Measurements from ENCODE around the gene U2SURP. TPM values are rescaled to one million over a fixed set of nuclear protein-coding genes. Genes with fewer than 3 reads are reported as not detected.
A peak's percentile ranks its signal among the peaks of the same experiment; 100 is the strongest.

Gene U2SURP
- total RNA-seq, 1 donor from 2014 or later = 232 TPM

DNA sequence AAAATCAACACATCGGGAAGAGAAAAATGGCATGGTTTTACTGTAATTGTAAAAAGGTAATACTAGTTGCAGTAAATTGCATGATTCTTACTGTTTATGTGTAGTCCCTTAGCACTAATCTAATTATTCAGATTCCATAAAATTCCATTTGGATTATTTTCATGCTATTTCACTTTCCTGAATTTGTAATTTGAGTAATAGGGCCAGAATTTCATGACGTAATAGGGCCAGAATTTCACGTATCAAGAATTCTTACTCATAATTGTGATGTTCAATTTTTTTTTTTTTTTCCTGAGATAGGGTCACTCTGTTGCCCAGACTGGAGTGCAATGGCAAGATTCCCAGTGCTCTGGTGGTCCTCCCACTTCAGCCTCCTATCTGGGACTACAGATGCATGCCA lies 2.9 kb upstream of the U2SURP start:
- peaks cover 7% of the 10 kb centered on the region for H4K20me1 ChIP-seq (ENCODE audit: low read depth)
- Mint-ChIP-seq H3K4me1 (peaks cover 24% of the 10 kb centered on the region), H3K27ac (no peak overlapping the region), H3K4me3 (no peak overlapping the region), H3K27me3 (ENCODE audit: insufficient read depth, low read depth) (no peaks in the 10 kb centered on the region), H3K9me3 (no peaks in the 10 kb centered on the region), H3K36me3 (no peaks in the 10 kb centered on the region)
- no peak overlapping the region for H3K9ac ChIP-seq
- H3K4me2 ChIP-seq = no peak overlapping the region
- DNase-seq (ENCODE audit: low spot score) = no peak
- H3K4me3 ChIP-seq = no peak overlapping the region
- peaks cover 36% of the 10 kb centered on the region for H3K79me2 ChIP-seq (ENCODE audit: low read depth)
- H2AFZ ChIP-seq (replicated peaks) = no peak overlapping the region
- peaks cover 16% of the 10 kb centered on the region for H3K4me1 ChIP-seq
- H3K27ac ChIP-seq = no peak overlapping the region
- no peaks in the 10 kb centered on the region for H3K36me3 ChIP-seq
- H3K27me3 ChIP-seq = no peaks in the 10 kb centered on the region
- peaks cover 29% of the 10 kb centered on the region for H3F3A ChIP-seq (ENCODE audit: low read depth)
- no peak for TF ChIP-seq EZH2phosphoT487 (IDR thresholded peaks at IDR 0.05)
- no peak for TF ChIP-seq EZH2 (IDR thresholded peaks at IDR 0.05)
- TF ChIP-seq, protein P1, sequence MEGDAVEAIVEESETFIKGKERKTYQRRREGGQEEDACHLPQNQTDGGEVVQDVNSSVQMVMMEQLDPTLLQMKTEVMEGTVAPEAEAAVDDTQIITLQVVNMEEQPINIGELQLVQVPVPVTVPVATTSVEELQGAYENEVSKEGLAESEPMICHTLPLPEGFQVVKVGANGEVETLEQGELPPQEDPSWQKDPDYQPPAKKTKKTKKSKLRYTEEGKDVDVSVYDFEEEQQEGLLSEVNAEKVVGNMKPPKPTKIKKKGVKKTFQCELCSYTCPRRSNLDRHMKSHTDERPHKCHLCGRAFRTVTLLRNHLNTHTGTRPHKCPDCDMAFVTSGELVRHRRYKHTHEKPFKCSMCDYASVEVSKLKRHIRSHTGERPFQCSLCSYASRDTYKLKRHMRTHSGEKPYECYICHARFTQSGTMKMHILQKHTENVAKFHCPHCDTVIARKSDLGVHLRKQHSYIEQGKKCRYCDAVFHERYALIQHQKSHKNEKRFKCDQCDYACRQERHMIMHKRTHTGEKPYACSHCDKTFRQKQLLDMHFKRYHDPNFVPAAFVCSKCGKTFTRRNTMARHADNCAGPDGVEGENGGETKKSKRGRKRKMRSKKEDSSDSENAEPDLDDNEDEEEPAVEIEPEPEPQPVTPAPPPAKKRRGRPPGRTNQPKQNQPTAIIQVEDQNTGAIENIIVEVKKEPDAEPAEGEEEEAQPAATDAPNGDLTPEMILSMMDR (IDR thresholded peaks at IDR 0.05) = no peak
- H3K9me3 ChIP-seq (ENCODE audit: low read depth) = no peaks in the 10 kb centered on the region

DNA sequence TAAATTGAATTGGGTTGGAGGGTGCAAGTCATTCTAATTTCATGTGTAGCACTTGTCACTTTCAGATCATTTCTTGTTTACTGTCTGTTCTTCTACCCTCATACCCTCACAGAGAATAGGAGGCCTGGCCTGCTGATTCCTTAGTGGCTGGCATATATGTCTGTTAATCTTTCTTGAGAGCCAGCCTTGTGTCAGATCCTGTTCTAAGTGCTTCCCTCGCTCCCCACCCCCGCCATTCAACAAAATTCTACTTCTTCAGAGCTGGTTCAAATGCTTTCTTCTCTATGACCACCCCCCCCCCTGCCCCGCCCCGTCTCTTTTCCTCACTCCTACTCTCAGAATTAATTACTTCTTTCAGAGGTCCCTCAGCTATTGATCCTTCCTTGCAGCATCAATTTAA lies 1.5 kb upstream of the U2SURP start:
- H3K36me3 ChIP-seq = no peaks in the 10 kb centered on the region
- H3K9ac ChIP-seq = peak overlapping the region; percentile 77

DNA sequence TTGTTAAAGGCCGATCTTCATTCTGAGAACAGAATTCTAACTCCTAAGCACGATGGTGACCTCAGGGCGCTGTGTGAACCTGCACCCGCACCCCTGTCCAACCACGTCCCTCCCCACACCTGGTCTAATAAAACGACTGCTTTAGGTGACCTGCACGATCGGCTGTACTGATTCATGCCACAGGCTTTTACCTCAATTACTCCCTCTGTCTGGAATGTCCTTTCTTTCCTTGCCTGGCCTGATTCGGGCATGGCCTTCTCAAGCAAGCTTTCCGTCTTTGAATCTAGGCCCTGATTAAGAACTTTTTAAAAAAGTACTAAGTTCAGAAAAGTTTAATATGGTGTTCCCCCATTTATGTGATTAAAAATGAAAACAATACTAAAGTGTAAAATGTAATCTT lies 842 bp upstream of the U2SURP start:
- Histone ChIP-seq H3K9ac (peak overlapping the region; percentile 77), H3K4me2 (peak overlapping the region; percentile 100), H3K9me3 (ENCODE audit: low read depth) (no peaks in the 10 kb centered on the region), H3K27me3 (no peaks in the 10 kb centered on the region), H3K4me3 (peak overlapping the region; percentile 89), H4K20me1 (ENCODE audit: low read depth) (peaks cover 25% of the 10 kb centered on the region), H3K36me3 (no peaks in the 10 kb centered on the region), H3K79me2 (ENCODE audit: low read depth) (peaks cover 57% of the 10 kb centered on the region), H3K4me1 (peaks cover 20% of the 10 kb centered on the region), H2AFZ (replicated peaks) (peak overlapping the region; percentile 67), H3K27ac (peak overlapping the region; percentile 90), H3F3A (ENCODE audit: low read depth) (peaks cover 29% of the 10 kb centered on the region)
- Mint-ChIP-seq H3K27ac (peak overlapping the region; percentile 93), H3K36me3 (peaks cover 2% of the 10 kb centered on the region), H3K4me3 (peak overlapping the region; percentile 98), H3K27me3 (ENCODE audit: insufficient read depth, low read depth) (no peaks in the 10 kb centered on the region), H3K4me1 (peaks cover 24% of the 10 kb centered on the region), H3K9me3 (no peaks in the 10 kb centered on the region)
- peak; percentile 41 for DNase-seq (ENCODE audit: low spot score)
- TF ChIP-seq EZH2phosphoT487 (IDR thresholded peaks at IDR 0.05) = no peak
- TF ChIP-seq, protein P1 (IDR thresholded peaks at IDR 0.05) = no peak
- TF ChIP-seq EZH2 (IDR thresholded peaks at IDR 0.05) = no peak

More for the DNA sequence above, 1.5 kb upstream of the U2SURP start:
- DNase-seq (ENCODE audit: low spot score) = peak; percentile 16
- Mint-ChIP-seq H3K4me1 (peaks cover 24% of the 10 kb centered on the region), H3K36me3 (peaks cover 2% of the 10 kb centered on the region), H3K9me3 (no peaks in the 10 kb centered on the region), H3K27me3 (ENCODE audit: insufficient read depth, low read depth) (no peaks in the 10 kb centered on the region), H3K4me3 (peak overlapping the region; percentile 98), H3K27ac (peak overlapping the region; percentile 93)
- Histone ChIP-seq H3K9me3 (ENCODE audit: low read depth) (no peaks in the 10 kb centered on the region), H3F3A (ENCODE audit: low read depth) (peaks cover 29% of the 10 kb centered on the region), H3K4me3 (peak overlapping the region; percentile 89), H3K27ac (no peak overlapping the region), H3K79me2 (ENCODE audit: low read depth) (peaks cover 50% of the 10 kb centered on the region), H3K4me1 (peaks cover 20% of the 10 kb centered on the region), H3K4me2 (peak overlapping the region; percentile 100), H3K27me3 (no peaks in the 10 kb centered on the region), H4K20me1 (ENCODE audit: low read depth) (peaks cover 20% of the 10 kb centered on the region), H2AFZ (replicated peaks) (no peak overlapping the region)
- TF ChIP-seq EZH2 (IDR thresholded peaks at IDR 0.05) = no peak
- TF ChIP-seq, protein P1 (IDR thresholded peaks at IDR 0.05) = no peak
- TF ChIP-seq EZH2phosphoT487 (IDR thresholded peaks at IDR 0.05) = no peak
